Fibroblast of the conjunctiva (primary cell): ENCODE results near the gene MED26.

Experiments used
- DNase-seq: peaks from one replicate; pipeline ENCODE4 v3.0.0-alpha.2; 2010; ENCODE audit warnings: low read depth

MED26 gene

DNA sequence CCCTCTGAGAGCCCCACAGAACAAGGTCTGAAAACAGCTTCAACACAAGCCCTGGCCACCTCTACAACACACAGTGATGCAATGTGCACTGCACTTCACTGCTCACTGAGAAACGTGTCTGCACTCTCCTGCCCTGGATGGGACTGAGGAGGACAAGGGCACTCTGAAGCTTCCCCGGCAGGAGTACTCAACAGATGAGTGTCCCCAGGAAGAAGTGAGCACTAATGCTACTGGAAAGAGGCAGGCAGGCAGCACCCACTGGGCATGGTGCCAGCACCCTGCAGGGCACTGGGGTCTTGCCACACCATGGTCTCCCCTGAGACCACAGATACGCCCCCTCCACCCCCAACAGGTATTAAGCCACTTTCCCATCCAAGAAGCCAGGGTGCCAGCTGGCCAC is 38.1 kb downstream of the MED26 start:
- no peak for DNase-seq

GRCh38 chr19:16588824-16589577 is 39.0 kb downstream of the MED26 start:
- DNase-seq: no peak

DNA sequence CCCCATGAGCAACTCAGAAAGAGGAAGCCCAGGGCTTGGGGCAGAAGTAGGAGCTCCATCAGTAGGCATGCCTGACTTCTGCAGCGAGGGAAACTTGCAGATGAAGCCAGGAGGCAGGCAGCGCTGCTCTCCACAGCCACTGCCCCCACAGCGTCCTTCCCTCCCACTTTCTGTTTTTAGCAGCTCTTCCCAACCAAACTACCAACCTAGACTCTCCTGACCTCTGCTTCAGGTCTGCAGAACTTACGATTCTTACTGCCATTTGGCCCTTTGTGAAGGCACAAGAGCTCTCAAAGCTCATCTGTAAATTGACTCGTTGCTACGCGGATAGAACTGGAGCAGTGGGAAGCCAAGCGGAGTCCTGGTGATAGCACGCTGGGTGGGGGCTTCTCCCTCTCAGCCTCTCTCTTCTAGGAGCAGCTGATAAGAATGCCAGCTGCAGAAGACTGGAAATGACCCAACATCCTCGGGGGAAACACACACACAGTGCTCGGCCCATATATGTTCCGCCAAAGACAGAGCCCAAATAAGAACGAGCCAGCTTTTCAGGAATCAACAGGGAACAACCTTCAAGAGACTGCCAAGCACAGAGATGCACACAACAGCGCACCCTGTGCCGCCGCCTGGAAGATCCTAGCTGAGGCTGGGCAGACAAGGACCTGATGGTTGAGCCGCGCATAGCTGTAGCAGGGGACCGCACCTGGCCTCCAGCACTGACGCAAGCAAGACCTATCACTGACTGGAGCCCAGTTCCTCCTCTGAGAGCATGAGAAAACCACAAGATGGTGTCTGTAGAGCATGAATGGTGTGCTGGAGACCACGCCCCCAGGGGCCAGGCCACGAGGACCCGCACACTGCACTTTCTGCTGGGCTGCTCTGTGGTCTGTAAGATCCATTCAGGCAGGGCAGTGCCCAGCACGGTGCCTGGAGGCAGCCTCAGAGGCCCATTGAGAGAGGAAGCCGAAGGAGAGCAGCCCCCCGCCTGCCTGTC is 39.9 kb downstream of the MED26 start:
- no peak for DNase-seq

- DNase-seq: no peak
These were observed 40.8 kb downstream of the MED26 start for GRCh38 chr19:16586991-16587832.

DNA sequence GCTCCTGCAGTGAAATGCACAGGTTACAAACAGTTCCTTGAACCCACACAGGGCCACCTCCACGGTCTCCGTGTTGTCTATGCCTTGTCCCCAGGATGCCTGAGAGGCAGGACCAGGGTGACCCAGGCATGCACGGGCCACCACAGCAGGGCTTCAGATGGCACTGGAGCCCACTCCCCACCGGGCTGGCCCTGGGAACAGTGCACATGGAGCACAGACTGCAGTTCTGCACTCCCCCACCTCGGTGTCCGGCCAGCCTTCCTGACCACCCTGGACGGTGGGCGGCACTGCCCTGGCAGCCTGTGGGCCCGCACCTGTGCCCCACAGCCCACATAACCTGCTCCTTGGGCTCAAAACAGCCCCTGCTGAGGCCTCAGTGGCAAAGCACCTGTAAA is 41.5 kb downstream of the MED26 start:
- DNase-seq: no peak

DNA sequence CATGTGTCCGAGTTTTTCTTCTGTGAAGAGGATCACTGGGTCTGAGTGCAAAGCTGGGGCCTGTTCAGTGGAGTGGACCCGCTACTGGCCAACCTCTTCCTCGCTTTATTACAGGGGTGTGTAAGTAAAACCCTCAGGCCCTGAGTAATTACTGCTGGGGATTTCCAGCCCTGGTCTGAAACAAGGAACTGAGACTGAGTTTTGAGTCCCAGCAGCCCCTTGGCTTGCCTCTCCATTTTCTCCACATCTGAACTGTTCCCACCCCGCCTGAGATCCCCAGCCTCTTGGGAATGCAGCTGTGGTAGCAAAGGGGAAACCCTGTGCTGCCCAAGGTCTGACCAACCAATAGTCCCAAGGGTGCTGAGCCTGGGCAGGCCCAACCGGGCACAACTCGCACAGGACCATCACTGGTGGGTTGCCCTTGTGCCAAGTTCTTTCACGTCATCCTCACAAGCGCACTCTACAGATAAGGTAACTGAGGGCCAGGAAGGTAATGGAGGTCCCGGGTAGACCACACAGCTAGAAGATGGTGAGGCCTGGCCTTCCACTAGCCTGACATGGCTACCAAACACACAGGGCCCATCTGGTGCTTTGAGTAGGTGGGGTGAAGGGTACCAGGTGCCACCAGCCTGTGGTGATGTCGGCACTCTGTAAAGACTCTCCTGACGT is 42.1 kb downstream of the MED26 start:
- DNase-seq: no peak

DNA sequence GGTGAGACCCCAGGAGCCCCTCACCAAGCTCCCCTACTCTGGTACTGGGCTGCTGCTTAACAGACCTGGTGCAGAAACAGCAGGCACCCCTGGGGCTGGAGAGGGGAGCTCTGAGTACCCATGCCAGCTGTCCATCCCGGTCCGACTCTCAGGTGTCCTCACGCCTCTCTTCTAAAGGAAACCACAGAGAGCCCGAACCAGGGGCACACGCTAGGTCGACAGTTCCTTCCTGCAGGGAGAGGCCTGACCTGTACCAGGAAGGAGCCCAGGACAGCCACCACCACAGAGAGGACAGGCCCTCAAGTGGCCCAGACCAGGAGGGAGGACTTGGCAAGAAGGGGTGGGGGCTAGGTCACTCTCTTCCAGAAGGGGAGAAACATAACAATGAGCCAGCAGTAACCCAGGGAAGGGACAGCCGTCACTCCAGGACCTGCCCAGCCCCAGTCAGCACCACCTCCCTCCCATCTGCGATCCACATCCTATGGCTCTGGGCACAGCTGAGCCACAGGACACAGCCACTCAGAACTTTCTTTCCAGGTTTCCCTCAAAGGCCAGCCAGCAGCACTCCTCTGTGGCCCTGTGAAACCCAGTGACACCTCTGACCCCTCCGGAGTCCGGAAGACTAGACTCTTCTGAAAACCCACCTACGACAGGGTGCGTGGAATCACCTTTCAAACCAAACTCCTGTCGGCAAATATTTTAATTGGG is 42.8 kb downstream of the MED26 start:
- DNase-seq: no peak

DNA sequence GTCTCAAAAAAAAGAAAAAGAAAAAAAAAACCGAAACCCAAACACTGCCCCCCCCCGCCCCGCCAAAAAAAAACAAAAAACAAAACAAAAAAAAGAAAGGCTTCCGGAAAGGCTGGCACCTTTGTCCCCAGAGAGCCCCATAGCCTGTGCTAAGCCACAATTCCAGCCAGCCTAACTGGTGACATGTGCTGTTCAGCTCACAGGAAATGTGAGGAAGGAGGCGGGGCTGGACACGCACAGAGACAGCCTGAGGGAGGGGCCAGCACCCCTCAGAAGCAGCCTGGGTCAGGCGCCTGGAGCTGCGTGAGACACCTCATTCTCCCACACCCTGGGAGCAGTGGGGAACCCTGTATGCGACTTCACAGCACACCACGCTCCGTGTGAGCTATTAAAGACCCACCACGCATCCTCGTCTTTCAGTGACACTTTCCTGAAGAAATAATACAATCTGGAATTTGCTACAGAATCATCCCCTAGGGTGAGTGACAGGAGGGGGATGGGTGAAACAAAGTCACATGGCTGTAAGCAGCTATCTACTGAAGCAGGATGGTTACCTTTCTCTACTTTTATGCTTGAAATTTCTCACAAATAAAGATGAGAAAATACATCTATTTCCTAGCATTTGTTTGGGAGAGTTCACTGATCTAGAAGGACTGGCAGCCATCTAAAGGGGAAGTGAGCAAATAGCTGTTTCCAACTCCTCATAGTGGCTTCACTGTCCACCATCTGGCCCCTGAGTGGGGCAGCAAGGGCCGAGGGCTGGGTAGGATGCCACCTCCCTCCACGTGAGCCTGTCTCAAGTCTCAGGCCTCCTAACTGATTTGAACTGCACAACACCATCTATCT is 43.5 kb downstream of the MED26 start:
- DNase-seq: peak; percentile 34

GRCh38 chr19:16582486-16583261 is 45.3 kb downstream of the MED26 start:
- no peak for DNase-seq

DNA sequence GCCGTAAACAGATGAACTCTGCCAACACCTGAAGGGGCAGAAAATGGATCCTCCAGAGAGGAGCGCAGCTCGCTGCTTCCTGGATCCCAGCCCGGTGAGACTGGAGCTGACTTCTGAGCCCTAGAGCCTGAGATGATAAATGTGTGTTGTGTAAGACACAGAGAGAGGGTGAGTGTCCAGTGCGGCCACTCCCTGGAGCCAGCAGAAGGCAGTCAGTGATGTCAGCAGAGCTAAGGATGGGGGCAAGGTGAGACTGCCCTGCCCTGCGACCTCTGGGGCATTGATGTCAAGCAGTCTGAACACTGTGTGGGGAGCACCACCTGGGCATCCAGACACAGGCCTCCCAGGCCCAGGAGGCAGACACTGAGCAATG is 46.0 kb downstream of the MED26 start:
- DNase-seq: no peak

DNA sequence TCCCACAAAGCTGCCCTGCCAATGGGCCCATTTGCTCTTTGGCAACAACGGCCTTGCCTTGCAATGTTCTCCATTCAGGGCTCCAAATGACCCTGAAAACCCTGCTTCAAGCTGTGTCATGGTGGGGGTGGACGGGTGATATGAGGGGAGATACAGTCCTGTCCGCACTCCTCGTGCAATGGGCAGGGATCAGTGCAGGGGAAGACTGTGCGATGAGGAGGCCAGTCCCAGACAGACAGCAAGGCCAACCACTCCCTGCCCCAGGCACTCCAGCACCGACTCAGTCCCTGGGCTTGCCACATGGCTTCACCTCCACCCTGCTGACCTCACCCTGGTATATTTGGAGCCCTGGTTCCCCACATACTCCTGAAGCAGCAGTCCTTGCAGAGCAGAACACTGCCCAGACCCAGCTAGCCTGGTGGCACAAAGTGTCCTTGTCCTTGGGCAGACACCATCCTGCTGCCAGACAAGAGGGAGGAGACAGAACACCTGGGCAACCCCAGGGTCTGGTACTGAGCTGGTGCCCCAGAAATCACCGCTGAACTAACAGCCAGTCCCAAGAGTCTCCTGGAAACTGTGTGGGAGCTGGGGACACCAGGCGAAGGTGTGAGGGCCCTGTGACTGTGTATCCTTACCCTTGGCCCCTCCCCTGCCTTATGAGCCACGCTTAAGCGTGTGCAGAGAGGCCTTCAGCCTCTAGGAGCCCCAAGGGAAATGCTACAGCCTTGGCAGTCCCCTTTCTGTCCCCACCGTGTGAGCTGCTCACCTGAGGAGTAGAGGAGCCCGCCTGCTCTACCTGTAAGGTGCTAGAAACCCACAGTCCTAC is 46.6 kb downstream of the MED26 start:
- DNase-seq: no peak

DNA sequence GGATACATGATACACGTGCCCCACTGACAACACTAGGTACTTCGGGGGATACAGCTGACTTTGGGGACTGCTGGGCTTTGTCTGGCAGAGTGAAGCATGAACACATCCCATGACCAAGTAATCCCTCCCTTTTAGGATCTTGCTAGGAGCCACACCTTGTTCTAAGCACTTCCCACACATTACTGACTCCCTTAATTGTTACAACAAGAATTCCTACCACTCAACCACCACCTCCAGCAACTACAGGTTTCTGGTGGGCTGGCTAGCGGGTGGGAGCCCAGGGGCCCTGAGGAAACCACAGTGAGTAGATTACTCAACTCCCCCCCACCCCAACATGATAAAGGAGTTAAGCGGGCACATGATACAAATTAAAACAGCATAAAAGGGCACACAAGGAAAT is 48.6 kb downstream of the MED26 start:
- no peak for DNase-seq

GRCh38 chr19:16577531-16577985 is 50.4 kb downstream of the MED26 start:
- no peak for DNase-seq

DNA sequence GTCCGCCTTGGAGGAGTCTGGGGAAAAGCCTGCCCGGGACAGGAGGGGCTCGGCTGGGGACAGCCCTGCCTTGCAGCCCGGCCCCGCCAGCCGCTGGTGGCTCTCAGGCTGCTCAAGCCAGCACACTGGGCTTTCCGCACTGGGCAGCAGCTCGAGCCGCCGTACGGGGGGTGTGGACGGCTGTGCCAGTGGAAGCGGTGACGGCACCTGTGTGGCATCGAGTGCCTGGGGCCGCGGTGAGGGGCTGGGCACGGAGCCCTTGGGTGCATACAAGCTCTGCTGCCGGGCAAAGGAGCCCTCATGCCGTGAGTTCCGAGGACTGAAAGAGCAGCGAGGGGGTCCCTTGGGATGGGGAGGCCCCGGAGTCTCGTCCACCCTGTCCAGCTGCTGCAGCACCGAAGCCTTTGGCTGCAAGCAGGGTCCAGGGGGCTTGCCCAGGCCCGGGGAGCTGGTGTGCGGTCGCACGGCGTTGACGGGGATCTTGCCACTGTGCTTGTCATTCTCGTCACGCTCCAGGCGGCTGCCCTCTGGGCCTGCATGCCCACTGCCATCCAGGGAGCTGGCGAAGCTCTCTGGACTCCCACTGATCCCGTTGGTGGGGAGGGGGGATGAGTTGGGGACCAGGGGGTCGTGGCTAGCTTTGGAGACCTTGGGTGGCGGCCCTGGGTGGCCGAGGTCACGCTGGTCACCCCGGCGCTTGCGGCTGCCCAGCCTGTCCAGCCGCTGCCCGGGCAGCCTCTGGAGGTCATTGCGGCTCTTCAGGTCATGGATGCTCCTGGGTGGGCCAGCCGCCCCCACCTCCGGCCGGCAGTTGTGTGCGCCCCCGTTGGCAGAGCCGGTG is 51.1 kb downstream of the MED26 start:
- DNase-seq: no peak

DNA sequence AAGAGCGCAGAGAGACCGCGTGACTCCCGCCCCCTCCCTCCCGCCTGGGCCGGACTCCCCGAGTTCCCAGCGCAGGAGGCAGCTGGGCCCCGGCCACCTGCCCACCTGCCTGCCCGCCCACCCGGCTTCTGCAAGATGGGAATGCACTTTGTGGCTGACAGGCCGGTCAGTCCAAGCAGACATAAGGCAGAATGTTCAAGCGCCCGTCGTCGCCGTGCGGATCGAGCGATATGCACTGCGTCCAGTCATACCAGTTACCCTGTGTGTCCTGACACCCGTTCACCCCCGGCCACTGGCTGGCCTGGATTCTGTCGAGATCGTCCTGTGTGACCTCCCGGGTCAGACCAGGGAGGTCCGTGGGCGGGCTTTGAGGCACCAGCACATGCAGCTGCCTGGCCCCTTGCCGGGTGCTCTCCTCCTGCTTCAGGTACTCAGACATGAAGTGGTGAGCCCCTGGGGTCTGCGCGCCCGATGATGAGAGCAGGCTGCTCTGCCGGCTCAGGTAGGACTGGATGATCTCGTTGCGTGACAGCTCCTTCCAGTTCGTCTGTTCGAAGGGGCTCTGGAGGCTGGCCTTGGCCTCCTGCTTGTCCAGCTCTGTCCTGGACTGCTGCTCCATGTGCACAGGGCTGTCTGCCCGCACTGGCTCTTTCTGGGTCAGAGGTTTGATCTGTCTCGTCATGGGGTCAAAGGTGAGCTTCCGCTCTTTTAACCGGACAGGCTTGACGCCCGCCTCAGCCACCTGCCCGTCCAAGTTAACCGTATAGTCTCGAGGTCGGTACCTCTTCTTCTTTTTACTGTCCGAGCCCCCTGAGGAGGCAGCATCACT is 51.9 kb downstream of the MED26 start:
- DNase-seq: no peak

- no peak for DNase-seq
These were observed 52.7 kb downstream of the MED26 start for GRCh38 chr19:16575282-16575681.

GRCh38 chr19:16573925-16574324 is 54.1 kb downstream of the MED26 start:
- no peak for DNase-seq
